GM12872 (cell line): ENCODE data around the gene ALCAM.

Experiments used
- CTCF ChIP-seq: IDR thresholded peaks from 3 replicates; pipeline ENCODE4 v1.5.1; 2011; ENCODE audit warnings: low read depth, mild to moderate bottlenecking, low read length, moderate library complexity; ENCODE audit not compliant: insufficient read depth

Gene ALCAM

GRCh38 chr3:105367063-105367405, 325 bp downstream of the ALCAM start:
- TF ChIP-seq CTCF = no peak

- no peak for TF ChIP-seq CTCF
Measured at GRCh38 chr3:105367406-105368213, 901 bp downstream of the ALCAM start.

- no peak for TF ChIP-seq CTCF
Measured at GRCh38 chr3:105368566-105369499, 2.1 kb downstream of the ALCAM start.

GRCh38 chr3:105369500-105370371, 3.0 kb downstream of the ALCAM start:
- peak; percentile 81 for TF ChIP-seq CTCF

GRCh38 chr3:105373383-105373782, 6.7 kb downstream of the ALCAM start:
- TF ChIP-seq CTCF = no peak

- TF ChIP-seq CTCF = no peak
Measured at GRCh38 chr3:105375750-105376511, 9.2 kb downstream of the ALCAM start.
